C4-2B (cell line): ENCODE results near the gene SLCO2A1.

ENCODE experiments used
- H3K27ac ChIP-seq: fragments of 450-650 bp; 2 replicates; pipeline ENCODE4 v1.5.1; 2017
- CTCF ChIP-seq: fragments of 450-650 bp; conservative IDR thresholded peaks from 2 replicates; pipeline ENCODE4 v1.5.1; 2017; ENCODE audit warnings: mild to moderate bottlenecking
- ZFX ChIP-seq: fragments of 450-650 bp; IDR thresholded peaks from 2 replicates; pipeline ENCODE4 v1.6.1; 2017

The SLCO2A1 gene

GRCh38 chr3:133899311-133899710, 130.4 kb downstream of the SLCO2A1 start:
- H3K27ac ChIP-seq: no peak overlapping the region
- TF ChIP-seq ZFX (no peak), CTCF (no peak)

GRCh38 chr3:133897547-133897946, 132.2 kb downstream of the SLCO2A1 start:
- TF ChIP-seq ZFX: no peak
- no peak for TF ChIP-seq CTCF

GRCh38 chr3:133896002-133896761, 133.5 kb downstream of the SLCO2A1 start:
- peak overlapping the region; percentile 53 for H3K27ac ChIP-seq
- TF ChIP-seq ZFX (no peak), CTCF (no peak)

More at GRCh38 chr3:133897547-133897946, 132.2 kb downstream of the SLCO2A1 start:
- H3K27ac ChIP-seq: no peak overlapping the region

- H3K27ac ChIP-seq: peak within 1 kb of the TSS; percentile 53
- TF ChIP-seq ZFX: no peak
- TF ChIP-seq CTCF: no peak
These were observed 134.3 kb downstream of the SLCO2A1 start, which contains the start of gene RAB6B for GRCh38 chr3:133895208-133896001. TSS of gene RAB6B (minus strand) at chr3:133895882. CDS start at chr3:133895466, 416 bp downstream.

- TF ChIP-seq CTCF (no peak), ZFX (no peak)
These were observed 135.1 kb downstream of the SLCO2A1 start for GRCh38 chr3:133894353-133895207.

GRCh38 chr3:133893683-133894352, 135.9 kb downstream of the SLCO2A1 start:
- TF ChIP-seq CTCF (no peak), ZFX (no peak)
- no peak overlapping the region; the same call in 1 of the 2 replicates for H3K27ac ChIP-seq

More at GRCh38 chr3:133894353-133895207, 135.1 kb downstream of the SLCO2A1 start:
- H3K27ac ChIP-seq: peak overlapping the region; percentile 53
